Caco-2 (cell line): Measurements from ENCODE around the gene COX7C. TPM values are rescaled to one million over a fixed set of nuclear protein-coding genes. Genes with fewer than 3 reads are reported as not detected.

ENCODE experiments used
- BruUV-seq: library from RNA; stranded (reverse); fragments of 400-500 nt; replicated peaks from 2 replicates; lab custom pipeline; 2021; lab: Mats Ljungman, UMichigan
- CTCF ChIA-PET: fragments of 300-600 bp; sonication (Branson Sonifier 250); formaldehyde crosslinking; loops from one replicate; lab custom pipeline; 2022; ENCODE audit warnings: antibody characterized with exemption; lab: Charles Lee
- POLR2A ChIA-PET: fragments of 300-600 bp; sonication (Branson Sonifier 250); formaldehyde crosslinking; loops from one replicate; lab custom pipeline; 2022; ENCODE audit warnings: antibody characterized with exemption; lab: Charles Lee
- DNase-seq, 2 experiments: peaks; one replicate each; pipeline versions ENCODE4 v3.0.0 to v3.0.0-alpha.2; 2020 to 2022
- H3K27me3 ChIP-seq: replicated peaks from 2 replicates; pipeline ENCODE4 v1.6.0; 2011; ENCODE audit warnings: low read length; ENCODE audit not compliant: control insufficient read depth, insufficient read depth
- H3K36me3 ChIP-seq: 2 replicates; pipeline ENCODE4 v1.5.1; 2011; ENCODE audit warnings: low read length; ENCODE audit not compliant: control insufficient read depth, insufficient read depth
- H3K4me1 ChIP-seq: fragments of 250-450 bp; sonication (Bioruptor Pico); 2 replicates; pipeline ENCODE4 v1.5.1; 2020; ENCODE audit warnings: mild to moderate bottlenecking
- H3K4me3 ChIP-seq: 2 replicates; pipeline ENCODE4 v1.5.1; 2011; ENCODE audit warnings: low read depth, mild to moderate bottlenecking, control low read depth, low read length
- H3K9me3 ChIP-seq: fragments of 250-450 bp; sonication (Bioruptor Pico); 2 replicates; pipeline ENCODE4 v1.5.1; 2020; ENCODE audit warnings: mild to moderate bottlenecking, moderate library complexity
- H3K27ac Mint-ChIP-seq: one replicate; pipeline ENCODE4 v1.8.0; 2022; ENCODE audit warnings: mixed read lengths; ENCODE audit not compliant: unreplicated experiment
- H3K27me3 Mint-ChIP-seq: one replicate; pipeline ENCODE4 v1.8.0; 2022; ENCODE audit warnings: mixed read lengths; ENCODE audit not compliant: insufficient read depth, unreplicated experiment
- H3K36me3 Mint-ChIP-seq: one replicate; pipeline ENCODE4 v1.8.0; 2022; ENCODE audit warnings: mild to moderate bottlenecking, mixed read lengths; ENCODE audit not compliant: insufficient read depth, unreplicated experiment
- H3K4me1 Mint-ChIP-seq: one replicate; pipeline ENCODE4 v1.8.0; 2022; ENCODE audit warnings: low read depth, mixed read lengths; ENCODE audit not compliant: unreplicated experiment
- H3K4me3 Mint-ChIP-seq: one replicate; pipeline ENCODE4 v1.8.0; 2022; ENCODE audit warnings: mild to moderate bottlenecking, moderate library complexity, mixed read lengths; ENCODE audit not compliant: unreplicated experiment
- H3K9me3 Mint-ChIP-seq: one replicate; pipeline ENCODE4 v1.8.0; 2022; ENCODE audit warnings: mixed read lengths; ENCODE audit not compliant: unreplicated experiment
- CTCF ChIP-seq, 2 experiments: fragments of 200-600 bp in 1 of 2; IDR thresholded peaks; 1 replicate in 1 of 2; 2 replicates in 1 of 2; pipeline versions ENCODE4 v1.5.1 to v1.8.0; 2011 to 2022; ENCODE audit warnings: antibody characterized with exemption in 1 of 2, control low read depth in 1 of 2, inconsistent platforms in 1 of 2, low read depth in 1 of 2, low read length in 1 of 2, mild to moderate bottlenecking in 1 of 2, moderate library complexity in 1 of 2; ENCODE audit not compliant: insufficient read depth in 1 of 2, severe bottlenecking in 1 of 2, unreplicated experiment in 1 of 2
- intact Hi-C: fragments of 100-400 bp; cut with micrococcal nuclease; formaldehyde crosslinking; loops from one replicate; pipeline ENCODE4 v1.10.0; 2022; ENCODE audit not compliant: unreplicated experiment
- total RNA-seq: library from RNA; stranded (reverse); gene quantifications from 2 replicates; pipeline ENCODE4 v1.2.3, GENCODE V29; 2022

The COX7C gene
- total RNA-seq, 1 experiment from 2014 or later = 502 TPM

- no peaks in the 10 kb centered on the region for H3K4me1 Mint-ChIP-seq
- no peaks in the 10 kb centered on the region for H3K27me3 Mint-ChIP-seq
- POLR2A ChIA-PET = no interaction called here
- H3K4me3 Mint-ChIP-seq = no peak overlapping the region
- H3K27ac Mint-ChIP-seq = no peak overlapping the region
- CTCF ChIA-PET = no interaction called here
- no TSS peak for BruUV-seq
- DNase-seq = no peak
- H3K4me3 ChIP-seq = no peak overlapping the region
- no peaks in the 10 kb centered on the region for H3K36me3 ChIP-seq
- no peaks in the 10 kb centered on the region for H3K36me3 Mint-ChIP-seq
- H3K9me3 Mint-ChIP-seq = peaks cover 7% of the 10 kb centered on the region
- peaks cover 7% of the 10 kb centered on the region; the same call in 1 of the 2 replicates for H3K9me3 ChIP-seq
- intact Hi-C loops = no loop called here
- H3K4me1 ChIP-seq = peaks cover 16% of the 10 kb centered on the region; the same call in 1 of the 2 replicates
- TF ChIP-seq CTCF (IDR thresholded peaks at IDR 0.05; ENCODE audit: insufficient read depth in 1 of 2, low read depth in 1 of 2, low read length in 1 of 2, severe bottlenecking in 1 of 2, unreplicated experiment in 1 of 2) = no peak
- no peaks in the 10 kb centered on the region for H3K27me3 ChIP-seq
These were observed 44.8 kb upstream of the COX7C start for GRCh38 chr5:86572825-86573517.

GRCh38 chr5:86579502-86579901 lies 38.2 kb upstream of the COX7C start:
- Mint-ChIP-seq H3K36me3 (no peaks in the 10 kb centered on the region), H3K4me1 (no peaks in the 10 kb centered on the region), H3K4me3 (no peak overlapping the region), H3K27ac (no peak overlapping the region), H3K27me3 (peaks cover 4% of the 10 kb centered on the region), H3K9me3 (no peaks in the 10 kb centered on the region)
- Histone ChIP-seq H3K36me3 (no peaks in the 10 kb centered on the region), H3K9me3 (no peaks in the 10 kb centered on the region), H3K4me3 (no peak overlapping the region), H3K4me1 (no peaks in the 10 kb centered on the region), H3K27me3 (no peaks in the 10 kb centered on the region)
- POLR2A ChIA-PET = no interaction called here
- no TSS peak for BruUV-seq
- DNase-seq = no peak
- TF ChIP-seq CTCF (IDR thresholded peaks at IDR 0.05; ENCODE audit: insufficient read depth in 1 of 2, low read depth in 1 of 2, low read length in 1 of 2, severe bottlenecking in 1 of 2, unreplicated experiment in 1 of 2) = no peak
- CTCF ChIA-PET = no interaction called here
- intact Hi-C loops = no loop called here

- TF ChIP-seq CTCF (IDR thresholded peaks at IDR 0.05; ENCODE audit: insufficient read depth in 1 of 2, low read depth in 1 of 2, low read length in 1 of 2, severe bottlenecking in 1 of 2, unreplicated experiment in 1 of 2) = no peak
- Histone ChIP-seq H3K9me3 (no peaks in the 10 kb centered on the region), H3K36me3 (no peaks in the 10 kb centered on the region), H3K4me3 (no peak overlapping the region), H3K27me3 (no peaks in the 10 kb centered on the region), H3K4me1 (no peaks in the 10 kb centered on the region)
- H3K27me3 Mint-ChIP-seq = peaks cover 6% of the 10 kb centered on the region
- no peak overlapping the region for H3K4me3 Mint-ChIP-seq
- no peak for DNase-seq
- no TSS peak for BruUV-seq
- POLR2A ChIA-PET = no interaction called here
- no peaks in the 10 kb centered on the region for H3K4me1 Mint-ChIP-seq
- H3K36me3 Mint-ChIP-seq = no peaks in the 10 kb centered on the region
- H3K9me3 Mint-ChIP-seq = no peaks in the 10 kb centered on the region
- CTCF ChIA-PET = no interaction called here
- no peak overlapping the region for H3K27ac Mint-ChIP-seq
- intact Hi-C loops = no loop called here
These were observed 21.3 kb upstream of the COX7C start for GRCh38 chr5:86596476-86596875.
